Urothelium cell line (cell line): Measurements from ENCODE around the gene ARHGEF7.
"Not testable (repeated sequence)": the region's sequence is repeated elsewhere in the genome, so short reads cannot be mapped to it uniquely, and the experiment has no call there.

Experiments
- DNase-seq: peaks from one replicate; pipeline ENCODE4 v3.0.0; 2011; ENCODE audit warnings: low spot score, mixed read lengths
- FAIRE-seq: peaks from 2 replicates; lab custom pipeline; 2011; peaks lifted over from hg19 to GRCh38; lab: Jason Lieb, UNC

ARHGEF7 gene, protein sequence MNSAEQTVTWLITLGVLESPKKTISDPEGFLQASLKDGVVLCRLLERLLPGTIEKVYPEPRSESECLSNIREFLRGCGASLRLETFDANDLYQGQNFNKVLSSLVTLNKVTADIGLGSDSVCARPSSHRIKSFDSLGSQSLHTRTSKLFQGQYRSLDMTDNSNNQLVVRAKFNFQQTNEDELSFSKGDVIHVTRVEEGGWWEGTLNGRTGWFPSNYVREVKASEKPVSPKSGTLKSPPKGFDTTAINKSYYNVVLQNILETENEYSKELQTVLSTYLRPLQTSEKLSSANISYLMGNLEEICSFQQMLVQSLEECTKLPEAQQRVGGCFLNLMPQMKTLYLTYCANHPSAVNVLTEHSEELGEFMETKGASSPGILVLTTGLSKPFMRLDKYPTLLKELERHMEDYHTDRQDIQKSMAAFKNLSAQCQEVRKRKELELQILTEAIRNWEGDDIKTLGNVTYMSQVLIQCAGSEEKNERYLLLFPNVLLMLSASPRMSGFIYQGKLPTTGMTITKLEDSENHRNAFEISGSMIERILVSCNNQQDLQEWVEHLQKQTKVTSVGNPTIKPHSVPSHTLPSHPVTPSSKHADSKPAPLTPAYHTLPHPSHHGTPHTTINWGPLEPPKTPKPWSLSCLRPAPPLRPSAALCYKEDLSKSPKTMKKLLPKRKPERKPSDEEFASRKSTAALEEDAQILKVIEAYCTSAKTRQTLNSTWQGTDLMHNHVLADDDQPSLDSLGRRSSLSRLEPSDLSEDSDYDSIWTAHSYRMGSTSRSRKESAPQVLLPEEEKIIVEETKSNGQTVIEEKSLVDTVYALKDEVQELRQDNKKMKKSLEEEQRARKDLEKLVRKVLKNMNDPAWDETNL

DNA sequence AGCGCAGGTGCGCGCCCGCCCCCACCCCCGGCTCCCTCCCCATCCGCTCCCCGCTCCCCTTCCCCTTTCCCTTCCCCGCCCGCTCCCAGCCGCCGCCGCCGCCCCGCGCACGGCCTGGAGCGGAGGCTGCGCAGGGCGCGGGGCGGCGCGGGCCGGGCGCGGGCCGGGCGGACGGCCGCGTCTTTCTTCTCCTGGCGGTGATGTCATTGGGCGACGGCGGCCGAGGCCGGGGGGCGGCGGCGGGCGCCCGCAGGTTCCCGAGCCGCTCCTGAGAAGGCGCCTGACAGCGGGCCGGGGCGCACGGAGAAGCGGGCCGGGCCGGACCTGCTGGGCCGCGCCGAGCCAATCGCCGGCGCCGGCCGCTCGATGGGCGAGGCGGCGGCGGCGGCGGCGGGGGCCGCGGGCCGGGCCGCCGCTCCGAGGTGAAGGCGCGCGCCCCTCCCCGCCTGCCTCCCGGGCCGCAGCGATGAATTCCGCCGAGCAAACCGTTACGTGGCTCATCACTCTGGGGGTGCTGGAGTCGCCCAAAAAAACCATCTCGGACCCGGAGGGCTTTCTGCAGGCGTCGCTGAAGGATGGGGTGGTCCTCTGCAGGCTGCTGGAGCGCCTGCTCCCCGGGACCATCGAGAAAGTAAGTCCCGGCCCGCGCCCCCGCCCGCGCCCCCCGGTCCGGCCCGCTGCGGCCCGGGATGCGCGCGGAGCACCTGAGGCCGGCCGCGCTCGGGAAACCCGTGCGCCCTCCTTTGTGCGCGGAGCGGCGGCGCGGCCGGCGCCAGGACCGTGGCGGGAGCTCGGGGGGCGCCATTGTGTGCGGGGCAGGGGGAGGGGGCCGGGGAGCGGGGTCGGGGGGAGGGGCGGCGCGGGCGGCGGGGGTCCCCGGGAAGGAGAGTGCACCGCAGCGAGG is at the start of gene ARHGEF7:
Gene ARHGEF7 (plus strand): TSS at position 250 of the 904 bp plus-strand sequence. CDS start 217 bp downstream, at position 467.
- no peak for FAIRE-seq

DNA sequence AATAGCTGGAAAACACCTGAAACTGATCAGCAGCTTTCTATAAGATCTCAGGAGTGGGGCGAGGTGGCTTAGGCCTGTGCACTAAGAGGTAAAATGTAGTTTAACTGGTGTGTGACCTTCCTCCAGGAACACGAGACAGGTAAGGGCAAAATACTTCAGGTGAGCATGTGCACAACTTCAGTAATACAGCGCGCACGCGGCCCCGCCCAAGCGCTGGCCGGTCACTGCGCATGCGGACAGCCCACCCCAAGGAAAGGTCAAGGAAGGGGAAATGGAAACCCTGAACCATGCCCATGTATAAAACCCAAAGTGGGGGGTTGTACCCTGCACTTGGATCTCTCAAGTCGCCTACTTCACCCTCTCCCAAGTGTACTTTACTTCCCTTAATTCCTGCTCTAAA is 49.4 kb upstream of the ARHGEF7 start:
- FAIRE-seq (no peak), DNase-seq (no peak)

More for the DNA sequence above, at the start of gene ARHGEF7:
- peak; percentile 44 for DNase-seq

DNA sequence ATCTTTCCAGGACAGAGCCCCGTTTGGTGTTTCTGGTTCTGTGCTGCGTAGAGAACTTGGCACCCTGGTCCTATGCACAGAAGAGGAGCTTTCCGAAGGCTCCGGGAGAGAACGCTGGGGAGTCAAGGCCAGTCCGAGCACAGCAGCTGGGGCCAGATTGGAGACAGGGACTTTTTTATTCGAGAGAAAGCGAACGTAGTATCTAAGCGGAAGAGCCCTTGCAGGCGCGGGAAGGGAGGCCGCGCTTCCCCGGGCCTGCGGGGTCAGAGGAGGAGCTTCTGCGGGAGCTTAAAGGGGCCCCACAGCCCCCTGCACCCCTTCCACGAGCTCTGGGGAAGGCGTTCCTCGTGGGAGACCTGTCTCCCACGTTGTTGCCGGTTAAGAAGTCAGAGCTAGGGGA is 48.6 kb upstream of the ARHGEF7 start:
- no peak for FAIRE-seq

DNA sequence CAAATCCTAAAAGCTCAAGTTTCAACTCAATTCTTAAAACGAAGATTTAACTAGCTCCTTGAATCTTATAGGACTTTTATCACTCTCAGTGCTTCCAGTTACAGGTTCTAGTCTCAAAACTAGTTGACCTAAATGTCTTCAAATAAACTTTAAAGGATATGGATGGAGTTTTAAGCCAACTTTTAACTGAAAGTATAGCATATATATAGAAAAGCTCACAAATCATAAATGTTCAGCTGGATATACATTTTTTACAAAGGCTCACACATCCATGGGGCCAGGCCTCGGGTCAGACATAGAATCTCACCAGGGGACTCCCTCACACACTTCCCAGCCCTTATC is 47.1 kb upstream of the ARHGEF7 start:
- DNase-seq (no peak), FAIRE-seq (no peak)

More for the DNA sequence above, 48.6 kb upstream of the ARHGEF7 start:
- DNase-seq, result no peak

DNA sequence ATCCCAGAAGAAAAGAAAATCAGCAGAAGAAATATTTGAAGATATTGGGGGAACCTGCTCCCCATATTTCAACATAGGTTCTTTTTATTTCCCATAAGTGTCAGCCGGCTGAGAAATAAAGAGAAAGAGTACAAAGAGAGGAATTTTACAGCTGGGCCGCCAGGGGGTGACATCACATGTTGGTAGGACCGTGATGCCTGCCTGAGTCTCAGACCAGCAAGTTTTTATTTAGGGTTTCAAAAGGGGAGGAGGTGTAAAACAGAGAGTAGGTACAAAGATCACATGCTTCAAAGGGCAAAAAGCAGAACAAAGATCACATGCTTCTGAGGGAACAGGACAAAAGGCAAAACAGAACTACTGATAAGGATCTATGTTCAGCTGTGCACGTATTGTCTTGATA is 44.0 kb upstream of the ARHGEF7 start:
- FAIRE-seq, DNase-seq: not testable (repeated sequence)

DNA sequence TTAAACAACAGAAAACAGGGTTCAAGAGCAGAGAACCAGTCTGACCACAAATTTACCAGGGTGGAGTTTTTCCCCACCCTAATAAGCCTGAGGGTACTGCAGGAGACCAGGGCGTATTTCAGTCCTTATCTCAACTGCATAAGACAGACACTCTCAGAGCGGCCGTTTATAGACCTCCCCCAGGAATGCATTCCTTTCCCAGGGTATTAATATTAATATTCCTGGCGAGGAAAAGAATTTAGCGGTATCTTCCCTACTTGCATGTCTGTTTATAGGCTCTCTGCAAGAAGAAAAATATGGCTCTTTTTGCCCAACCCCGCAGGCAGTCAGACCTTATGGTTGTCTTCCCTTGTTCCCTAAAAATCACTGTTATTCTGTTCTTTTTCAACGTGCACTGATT is 43.6 kb upstream of the ARHGEF7 start:
- FAIRE-seq, DNase-seq: not testable (repeated sequence)

DNA sequence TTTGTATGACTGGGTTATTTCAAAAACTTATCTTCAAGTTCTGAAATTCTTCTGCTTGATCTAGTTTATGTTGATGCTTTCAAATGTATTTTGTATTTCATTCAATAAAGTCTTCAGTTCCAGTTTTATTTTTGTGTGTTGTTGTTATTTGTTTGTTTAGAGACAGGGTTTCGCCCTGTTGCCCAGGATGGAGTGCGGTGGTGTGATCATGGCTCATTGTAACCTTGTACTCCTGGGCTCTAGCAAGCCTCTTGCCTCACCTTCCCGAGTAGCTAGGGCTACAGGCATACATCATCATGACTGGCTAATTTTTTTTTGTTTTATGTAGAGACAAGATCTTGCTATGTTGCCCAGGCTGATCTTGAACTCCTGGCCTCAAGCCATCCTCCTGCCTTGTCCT is 40.3 kb upstream of the ARHGEF7 start:
- DNase-seq, result no peak
- FAIRE-seq, result no peak

DNA sequence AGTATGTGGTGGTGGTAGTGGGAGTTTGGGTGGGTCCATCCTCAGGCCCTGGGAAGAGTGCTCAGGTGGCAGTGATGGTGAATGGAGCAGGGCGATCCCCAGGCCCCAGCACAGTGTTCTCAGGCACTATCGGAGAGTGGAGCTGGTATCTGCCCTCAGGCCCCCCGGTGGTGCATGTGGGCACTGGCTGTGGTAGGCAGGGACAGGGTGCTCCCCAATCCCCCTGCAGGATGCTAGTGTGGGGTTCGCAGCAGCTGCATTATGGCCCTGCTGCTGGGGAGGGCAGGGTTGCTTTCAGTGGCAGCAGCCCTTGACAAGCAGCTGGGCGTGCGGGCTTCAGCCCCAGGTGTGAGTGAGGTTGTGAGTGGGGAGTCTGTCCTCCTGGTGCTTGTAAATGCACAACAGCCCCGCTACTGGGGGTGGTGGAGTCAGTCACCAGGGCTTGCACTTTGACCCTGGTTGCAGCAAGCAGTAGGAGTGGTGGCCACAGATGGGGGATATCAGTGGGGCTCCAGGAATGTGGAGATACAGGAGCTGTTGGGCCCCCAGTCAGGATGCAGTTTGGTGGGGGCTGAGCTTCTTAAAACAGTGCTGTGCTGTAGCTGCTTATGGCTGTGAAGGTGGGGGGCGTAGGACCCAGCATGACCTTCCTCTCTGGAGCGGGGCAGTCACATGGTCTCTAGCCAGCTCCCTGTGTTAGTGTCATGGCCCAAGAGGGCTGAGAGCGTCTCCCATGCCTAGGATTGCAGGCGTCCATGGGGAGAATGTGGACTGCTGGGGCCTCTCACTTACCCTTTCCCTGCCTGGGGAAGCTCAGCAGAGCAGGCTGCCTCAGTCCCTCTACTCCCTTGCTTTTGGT is 38.7 kb upstream of the ARHGEF7 start:
- DNase-seq, result no peak
- no peak for FAIRE-seq

DNA sequence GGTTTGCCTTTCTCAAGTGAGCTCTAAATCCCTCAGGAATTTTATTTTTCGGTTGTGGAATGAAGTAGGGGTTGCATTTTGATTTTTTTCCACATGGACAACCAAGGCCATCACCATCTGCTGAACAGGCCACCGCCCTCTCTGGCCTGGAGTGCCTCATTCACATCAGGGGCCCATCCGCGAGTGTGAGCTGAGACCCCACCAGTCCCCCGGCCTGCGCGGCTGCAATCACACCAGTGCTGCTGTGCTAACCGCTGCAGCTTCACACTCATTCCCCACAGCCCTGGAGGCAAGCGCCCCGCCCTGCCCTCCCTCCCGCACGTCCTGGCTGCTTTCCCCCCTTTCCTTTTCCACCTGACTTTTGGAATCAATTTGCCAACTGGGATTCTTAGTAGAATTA is 35.7 kb upstream of the ARHGEF7 start:
- FAIRE-seq (no peak), DNase-seq (no peak)

DNA sequence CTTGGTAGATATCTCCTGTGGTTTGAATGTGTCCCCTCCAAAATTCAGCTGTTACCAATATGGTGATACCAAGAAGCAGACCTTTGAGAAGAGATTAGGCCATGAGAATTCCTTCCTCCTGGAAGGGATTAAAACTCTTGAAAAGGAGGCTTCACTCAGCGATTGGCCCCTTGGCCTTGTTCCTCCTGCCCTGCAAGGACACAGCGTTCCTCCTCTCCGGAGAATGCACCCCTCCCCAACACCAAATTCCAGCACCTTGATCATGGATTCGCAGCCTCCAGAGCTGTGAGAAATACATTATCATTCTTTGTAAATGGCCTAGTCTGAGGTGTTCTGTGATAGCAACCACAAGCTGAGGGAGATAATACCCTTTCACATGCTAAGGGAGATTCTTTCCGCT is 34.5 kb upstream of the ARHGEF7 start:
- DNase-seq (no peak), FAIRE-seq (no peak)

DNA sequence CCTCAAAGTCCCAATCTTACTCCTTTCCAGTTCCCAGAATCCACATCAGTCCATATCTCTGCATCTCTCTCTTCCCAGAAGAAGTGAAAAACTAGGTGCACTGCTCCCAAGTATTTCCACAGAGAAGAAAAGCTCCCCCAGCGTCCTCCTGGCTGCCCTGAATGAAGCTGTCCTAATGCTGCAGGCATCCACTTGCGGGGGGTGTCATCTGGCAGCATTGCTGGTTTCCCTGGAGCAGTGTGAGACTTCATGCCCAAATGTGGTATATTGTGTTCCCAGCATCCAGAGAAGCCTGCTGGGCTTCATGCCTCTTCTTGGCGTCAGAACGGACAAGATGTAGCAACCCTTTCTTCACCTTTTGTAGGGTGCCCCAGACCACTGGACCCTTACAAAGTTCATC is 32.9 kb upstream of the ARHGEF7 start:
- FAIRE-seq (no peak), DNase-seq (no peak)

DNA sequence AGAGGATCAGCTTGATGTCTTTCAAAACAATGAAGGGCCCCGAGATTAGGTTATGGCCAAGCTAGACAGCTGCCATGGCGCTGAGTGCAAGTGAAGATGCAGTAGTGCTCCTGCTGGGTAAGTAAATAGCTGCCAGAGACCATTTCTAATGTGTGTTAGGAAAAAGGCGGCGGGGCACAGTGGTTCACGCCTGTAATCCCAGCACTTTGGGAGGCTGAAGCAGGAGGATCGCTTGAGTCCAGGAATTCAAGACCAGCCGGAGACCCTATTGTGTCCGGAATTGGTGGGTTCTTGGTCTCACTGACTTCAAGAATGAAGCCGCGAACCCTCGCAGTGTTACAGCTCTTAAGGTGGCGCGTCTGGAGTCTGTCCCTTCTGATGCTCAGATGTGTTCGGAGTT is 32.3 kb upstream of the ARHGEF7 start:
- not testable (repeated sequence) for FAIRE-seq

DNA sequence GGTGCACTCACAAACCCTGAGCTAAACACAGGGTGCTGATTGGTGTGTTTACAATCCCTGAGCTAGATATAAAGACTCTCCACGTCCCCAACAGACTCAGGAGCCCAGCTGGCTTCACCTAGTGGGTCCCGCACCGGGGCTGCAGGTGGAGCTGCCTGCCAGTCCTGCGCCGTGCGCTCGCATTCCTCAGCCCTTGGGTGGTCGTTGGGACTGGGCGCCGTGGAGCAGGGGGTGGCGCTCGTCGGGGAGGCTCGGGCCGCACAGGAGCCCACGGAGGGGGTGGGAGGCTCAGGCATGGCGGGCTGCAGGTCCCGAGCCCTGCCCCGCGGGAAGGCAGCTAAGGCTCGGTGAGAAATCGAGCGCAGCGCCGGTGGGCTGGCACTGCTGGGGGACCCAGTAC is 31.4 kb upstream of the ARHGEF7 start:
- FAIRE-seq, DNase-seq: not testable (repeated sequence)

More for the DNA sequence above, 32.3 kb upstream of the ARHGEF7 start:
- DNase-seq, result not testable (repeated sequence)

DNA sequence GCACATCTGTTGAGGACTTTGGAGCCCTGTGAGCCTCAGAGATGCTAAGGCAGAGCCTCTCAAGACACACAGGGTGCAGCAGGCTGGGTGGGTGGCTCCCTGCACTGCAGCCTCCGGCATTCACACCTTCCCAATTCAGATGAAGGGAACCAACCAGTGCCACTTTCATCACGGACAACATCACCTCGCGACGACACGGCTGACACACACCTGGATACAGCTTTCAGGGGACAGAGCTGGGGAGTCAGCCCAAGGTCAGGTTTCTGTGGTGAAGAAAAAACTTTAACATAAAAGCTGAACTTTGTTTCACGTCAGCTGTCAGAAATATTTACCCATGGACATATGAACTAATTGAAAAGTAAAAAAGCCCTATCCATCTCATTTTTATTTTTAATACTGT is 24.9 kb upstream of the ARHGEF7 start:
- DNase-seq (no peak), FAIRE-seq (no peak)

DNA sequence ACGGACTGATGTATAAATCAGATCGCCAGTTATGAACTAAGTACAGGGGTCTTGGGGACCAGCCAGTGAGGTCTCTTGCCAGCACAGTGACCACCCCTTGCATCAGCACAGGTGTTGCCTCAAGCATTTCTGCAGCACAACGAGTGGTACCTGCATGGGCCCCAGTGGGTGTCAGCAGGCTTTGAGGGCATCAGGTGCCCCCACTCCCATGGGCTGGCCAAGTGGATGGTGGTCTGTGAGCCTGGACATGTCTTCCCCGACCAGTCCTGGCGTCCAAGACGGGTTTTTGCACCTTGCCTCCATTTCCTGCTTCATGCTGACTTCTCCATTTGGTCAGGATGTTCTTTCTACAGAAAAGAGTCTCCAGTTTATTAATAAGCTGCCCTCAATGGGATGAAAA is 22.4 kb upstream of the ARHGEF7 start:
- DNase-seq (no peak), FAIRE-seq (no peak)

DNA sequence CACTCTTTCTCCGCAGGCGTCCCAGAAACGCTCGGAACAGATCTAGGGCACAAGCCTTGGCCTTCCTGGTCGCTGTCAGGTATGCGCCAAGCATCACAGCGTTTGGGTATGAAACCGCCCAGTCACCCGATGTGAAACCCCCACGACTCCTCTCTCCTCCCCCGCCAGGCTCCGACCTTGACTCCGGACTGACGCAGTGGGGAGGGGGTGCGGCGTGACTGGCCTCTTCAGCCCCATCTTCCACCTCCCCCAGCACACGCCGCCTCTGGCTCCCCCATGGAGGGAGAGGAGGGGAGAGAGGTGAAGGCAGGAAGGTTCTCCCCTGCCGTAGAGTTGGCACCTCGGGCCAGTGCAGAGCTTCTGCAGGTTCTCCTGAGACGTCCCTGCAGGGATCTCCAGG is 22.0 kb upstream of the ARHGEF7 start:
- no peak for FAIRE-seq
- no peak for DNase-seq

DNA sequence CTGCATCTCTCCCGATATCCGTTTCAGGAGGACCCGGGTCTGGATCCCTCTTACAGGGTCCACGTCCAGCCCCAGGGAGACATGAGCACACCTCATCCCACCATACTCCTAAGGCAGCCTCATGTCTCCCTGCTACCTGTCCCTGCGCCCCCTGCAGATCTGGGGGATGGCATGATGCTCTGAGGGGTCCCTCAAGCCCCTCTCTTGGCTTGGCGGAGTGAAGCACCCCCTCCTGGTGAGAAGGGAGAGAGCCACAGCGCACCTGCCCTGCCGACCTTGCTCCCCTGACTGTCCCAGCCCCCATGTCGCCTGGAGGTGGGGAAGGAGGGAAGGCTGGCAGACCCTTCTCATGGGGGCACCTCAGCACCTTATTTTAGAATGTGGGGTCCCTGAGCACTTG is 21.5 kb upstream of the ARHGEF7 start:
- FAIRE-seq, result no peak

DNA sequence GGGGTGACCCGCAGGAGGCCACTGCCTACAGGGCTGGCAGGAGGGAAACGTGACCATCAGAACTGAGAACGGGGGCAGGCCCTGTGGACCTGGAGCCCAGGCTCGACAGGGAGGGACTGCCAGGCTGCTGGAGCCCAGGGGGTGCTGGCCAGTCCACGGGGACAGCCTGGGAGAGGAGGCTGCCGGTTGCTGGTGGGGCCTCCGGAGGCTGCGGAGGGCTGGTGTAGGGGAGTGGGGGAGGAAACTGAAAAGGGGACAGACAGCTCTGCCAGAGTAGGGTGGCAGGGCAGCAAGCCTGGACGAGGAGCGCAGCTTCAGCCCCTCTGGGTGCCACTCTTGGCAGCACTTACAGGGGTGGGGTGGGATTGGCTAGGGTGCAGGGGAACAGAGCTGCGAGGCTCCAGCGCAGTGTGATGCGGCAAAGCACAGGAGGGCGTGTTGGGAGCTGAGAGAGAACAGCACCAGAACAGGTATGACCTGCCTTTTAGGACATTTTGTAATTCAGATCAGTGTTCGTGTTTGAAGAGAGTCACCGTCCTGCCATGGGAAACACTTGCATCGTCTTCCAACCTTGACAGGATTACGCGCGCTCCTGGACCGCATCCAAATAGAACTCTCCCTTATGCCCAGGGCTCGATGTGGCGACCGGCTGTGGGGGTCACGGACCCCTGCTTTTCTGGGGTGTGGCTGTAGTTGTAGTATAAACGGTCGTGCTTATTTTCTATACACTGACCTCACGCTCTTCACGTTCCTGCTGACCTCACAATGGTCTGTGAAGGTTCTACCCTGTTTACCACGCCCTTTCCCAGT is 19.9 kb upstream of the ARHGEF7 start:
- FAIRE-seq (no peak), DNase-seq (no peak)

More for the DNA sequence above, 21.5 kb upstream of the ARHGEF7 start:
- no peak for DNase-seq

DNA sequence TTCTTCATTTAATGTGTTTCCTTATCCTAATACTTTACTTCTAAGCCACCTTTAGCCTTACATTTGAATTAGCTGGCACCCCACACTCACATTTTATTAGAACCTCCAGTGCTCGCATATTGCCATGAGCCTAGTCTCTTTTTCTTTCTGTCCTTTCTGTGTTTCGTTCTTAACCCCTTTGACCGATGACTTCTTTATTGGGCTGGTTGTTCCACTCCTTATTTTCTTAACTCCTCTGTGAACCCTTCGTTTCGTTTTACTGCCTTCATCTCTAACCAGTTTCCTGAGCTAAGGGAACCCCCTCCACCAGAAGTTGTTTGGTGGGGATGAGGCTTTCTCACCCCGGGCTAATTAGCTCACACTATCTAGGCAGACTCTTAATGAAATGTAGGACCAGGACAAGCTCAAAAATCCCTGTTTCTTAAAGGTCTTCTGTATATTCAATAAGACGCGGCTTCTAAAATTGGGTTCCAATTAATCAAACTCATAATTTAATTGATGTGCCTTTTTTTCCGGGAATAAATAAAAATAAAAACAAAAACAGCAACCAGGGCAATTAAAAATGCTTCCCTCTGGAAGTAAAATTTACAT is 19.1 kb upstream of the ARHGEF7 start:
- no peak for FAIRE-seq

More for the DNA sequence above, 19.1 kb upstream of the ARHGEF7 start:
- DNase-seq, result no peak
